ENCODE results near the gene INSYN1. TPM values are rescaled to one million over a fixed set of nuclear protein-coding genes. Genes with fewer than 3 reads are reported as not detected.

Gene INSYN1
- total RNA-seq, 4 donors from 2014 or later = 1.5 to 4.5 (median 2.3) TPM

DNA sequence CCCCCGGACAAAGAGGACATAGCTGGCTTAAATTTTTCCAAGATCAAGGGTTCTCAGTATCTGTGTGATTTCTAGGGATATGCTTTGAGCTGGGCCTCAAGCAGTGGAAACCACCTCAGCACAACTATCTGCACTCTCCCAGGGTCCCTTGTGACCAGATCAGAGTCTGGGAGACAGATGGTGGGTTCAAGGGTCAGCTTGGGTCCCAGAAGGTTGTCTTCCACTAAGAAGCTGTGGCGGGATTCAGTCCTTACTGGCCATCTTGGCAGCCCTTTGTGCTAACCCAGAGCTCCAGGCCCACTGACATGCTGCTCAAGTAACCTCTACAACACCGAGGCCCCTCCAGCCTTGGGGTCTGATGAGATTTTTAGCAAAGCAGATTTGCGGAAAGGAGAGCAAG lies 2.7 kb downstream of the INSYN1 start:
- Histone ChIP-seq H3K9me3 (no peaks in the 10 kb centered on the region), H3K27me3 (peaks cover 42% of the 10 kb centered on the region), H3K36me3 (no peaks in the 10 kb centered on the region), H3K4me3 (no peak overlapping the region), H3K4me1 (peaks cover 0 to 21% (median 11%) of the 10 kb centered on the region in 4 donors), H3K27ac (no peak overlapping the region)
- in situ Hi-C loops (cut with MboI; ENCODE audit: low pct_ligation_motif_present in 1 of 4, low pct_unique_long_range_greater_than_20kb in 1 of 4, low sequenced_read_pairs in 3 of 4) = no loop called here
- intact Hi-C loops (cut with DNase I; ENCODE audit: low total_unique reads) = no loop called here
- no peak for TF ChIP-seq POLR2AphosphoS5 (IDR thresholded peaks at IDR 0.05)
- TF ChIP-seq, protein P1, sequence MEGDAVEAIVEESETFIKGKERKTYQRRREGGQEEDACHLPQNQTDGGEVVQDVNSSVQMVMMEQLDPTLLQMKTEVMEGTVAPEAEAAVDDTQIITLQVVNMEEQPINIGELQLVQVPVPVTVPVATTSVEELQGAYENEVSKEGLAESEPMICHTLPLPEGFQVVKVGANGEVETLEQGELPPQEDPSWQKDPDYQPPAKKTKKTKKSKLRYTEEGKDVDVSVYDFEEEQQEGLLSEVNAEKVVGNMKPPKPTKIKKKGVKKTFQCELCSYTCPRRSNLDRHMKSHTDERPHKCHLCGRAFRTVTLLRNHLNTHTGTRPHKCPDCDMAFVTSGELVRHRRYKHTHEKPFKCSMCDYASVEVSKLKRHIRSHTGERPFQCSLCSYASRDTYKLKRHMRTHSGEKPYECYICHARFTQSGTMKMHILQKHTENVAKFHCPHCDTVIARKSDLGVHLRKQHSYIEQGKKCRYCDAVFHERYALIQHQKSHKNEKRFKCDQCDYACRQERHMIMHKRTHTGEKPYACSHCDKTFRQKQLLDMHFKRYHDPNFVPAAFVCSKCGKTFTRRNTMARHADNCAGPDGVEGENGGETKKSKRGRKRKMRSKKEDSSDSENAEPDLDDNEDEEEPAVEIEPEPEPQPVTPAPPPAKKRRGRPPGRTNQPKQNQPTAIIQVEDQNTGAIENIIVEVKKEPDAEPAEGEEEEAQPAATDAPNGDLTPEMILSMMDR (IDR thresholded peaks at IDR 0.05) = no peak
- no peak for TF ChIP-seq EP300 (IDR thresholded peaks at IDR 0.05; ENCODE audit: low read depth)
- no peak for DNase-seq
- WGBS, 2 donors (ENCODE audit: low coverage in 1 of 2) = 92% methylated on average over 4 of the region's 4 CpGs; no CpG with 5 or more reads in 1 of the 2 donors

GRCh38 chr15:73749971-73750370 lies 3.2 kb downstream of the INSYN1 start:
- peaks cover 0 to 21% (median 11%) of the 10 kb centered on the region in 4 donors for H3K4me1 ChIP-seq
- WGBS, 2 donors (ENCODE audit: low coverage in 1 of 2) = 81% methylated on average over 5 of the region's 5 CpGs; no CpG with 5 or more reads in 1 of the 2 donors
- DNase-seq = no peak
- no peak overlapping the region for H3K27ac ChIP-seq
- in situ Hi-C loops (cut with MboI; ENCODE audit: low pct_ligation_motif_present in 1 of 4, low pct_unique_long_range_greater_than_20kb in 1 of 4, low sequenced_read_pairs in 3 of 4) = no loop called here
- peaks cover 42% of the 10 kb centered on the region for H3K27me3 ChIP-seq
- H3K9me3 ChIP-seq = no peaks in the 10 kb centered on the region
- intact Hi-C loops (cut with DNase I; ENCODE audit: low total_unique reads) = no loop called here
- no peak for TF ChIP-seq POLR2AphosphoS5 (IDR thresholded peaks at IDR 0.05)
- TF ChIP-seq, protein P1 (IDR thresholded peaks at IDR 0.05) = no peak
- H3K36me3 ChIP-seq = no peaks in the 10 kb centered on the region
- H3K4me3 ChIP-seq = no peak overlapping the region

DNA sequence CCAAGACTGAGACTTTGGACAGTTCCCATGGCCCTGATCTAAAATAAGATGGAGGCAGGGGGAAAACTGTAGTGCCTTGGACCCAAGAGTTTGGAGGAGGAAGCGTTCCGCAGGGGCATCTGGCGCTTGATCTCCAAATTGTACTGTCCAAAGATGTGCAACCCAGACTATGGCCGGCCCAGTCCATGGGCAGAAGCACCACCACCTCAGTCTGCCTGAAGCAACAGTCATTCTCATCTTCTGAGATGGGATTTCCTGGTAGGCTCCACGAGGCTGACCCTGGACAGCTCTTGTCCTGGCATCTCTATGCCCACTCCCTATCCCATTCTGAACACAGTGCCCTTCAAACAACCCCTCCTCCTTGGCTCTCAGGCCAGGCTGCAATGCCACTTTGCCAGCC lies 3.6 kb downstream of the INSYN1 start:
- TF ChIP-seq POLR2AphosphoS5 (IDR thresholded peaks at IDR 0.05) (no peak), POLR2A (IDR thresholded peaks at IDR 0.05) (no peak), EP300 (IDR thresholded peaks at IDR 0.05; ENCODE audit: low read depth) (no peak)
- TF ChIP-seq, protein P1 (IDR thresholded peaks at IDR 0.05) = no peak
- in situ Hi-C loops (cut with MboI; ENCODE audit: low pct_ligation_motif_present in 1 of 4, low pct_unique_long_range_greater_than_20kb in 1 of 4, low sequenced_read_pairs in 3 of 4) = no loop called here
- intact Hi-C loops (cut with DNase I; ENCODE audit: low total_unique reads) = no loop called here
- Histone ChIP-seq H3K36me3 (no peaks in the 10 kb centered on the region), H3K27ac (no peak overlapping the region), H3K4me3 (no peak overlapping the region), H3K9me3 (no peaks in the 10 kb centered on the region), H3K4me1 (peaks cover 0 to 21% (median 11%) of the 10 kb centered on the region in 4 donors), H3K27me3 (peaks cover 42% of the 10 kb centered on the region)
- 76% methylated on average over 5 of the region's 5 CpGs; no CpG with 5 or more reads in 1 of the 2 donors for WGBS, 2 donors (ENCODE audit: low coverage in 1 of 2)
- DNase-seq = no peak

GRCh38 chr15:73748730-73749129 lies 4.4 kb downstream of the INSYN1 start:
- DNase-seq = no peak
- H3K27ac ChIP-seq = no peak overlapping the region
- H3K4me1 ChIP-seq = peaks cover 0 to 21% (median 11%) of the 10 kb centered on the region in 4 donors
- no peaks in the 10 kb centered on the region for H3K36me3 ChIP-seq
- peaks cover 34% of the 10 kb centered on the region for H3K27me3 ChIP-seq
- no peak overlapping the region for H3K4me3 ChIP-seq
- 68% methylated on average over 6 of the region's 6 CpGs; no CpG with 5 or more reads in 1 of the 2 donors for WGBS, 2 donors (ENCODE audit: low coverage in 1 of 2)
- H3K9me3 ChIP-seq = no peaks in the 10 kb centered on the region
- no peak for TF ChIP-seq EP300 (IDR thresholded peaks at IDR 0.05; ENCODE audit: low read depth)
- TF ChIP-seq POLR2A (IDR thresholded peaks at IDR 0.05) = no peak
- TF ChIP-seq, protein P1 (IDR thresholded peaks at IDR 0.05) = no peak
- no peak for TF ChIP-seq POLR2AphosphoS5 (IDR thresholded peaks at IDR 0.05)
- in situ Hi-C loops (cut with MboI; ENCODE audit: low pct_ligation_motif_present in 1 of 4, low pct_unique_long_range_greater_than_20kb in 1 of 4, low sequenced_read_pairs in 3 of 4) (no loop called here), intact Hi-C loops (cut with DNase I; ENCODE audit: low total_unique reads) (no loop called here)
